ENCODE data around the gene CORIN. TPM values are rescaled to one million over a fixed set of nuclear protein-coding genes. Genes with fewer than 3 reads are reported as not detected.
"Not testable (repeated sequence)": the region's sequence is repeated elsewhere in the genome, so short reads cannot be mapped to it uniquely, and the experiment has no call there.

The CORIN gene
- total RNA-seq, 2 experiments from 2014 or later, result not detected

DNA sequence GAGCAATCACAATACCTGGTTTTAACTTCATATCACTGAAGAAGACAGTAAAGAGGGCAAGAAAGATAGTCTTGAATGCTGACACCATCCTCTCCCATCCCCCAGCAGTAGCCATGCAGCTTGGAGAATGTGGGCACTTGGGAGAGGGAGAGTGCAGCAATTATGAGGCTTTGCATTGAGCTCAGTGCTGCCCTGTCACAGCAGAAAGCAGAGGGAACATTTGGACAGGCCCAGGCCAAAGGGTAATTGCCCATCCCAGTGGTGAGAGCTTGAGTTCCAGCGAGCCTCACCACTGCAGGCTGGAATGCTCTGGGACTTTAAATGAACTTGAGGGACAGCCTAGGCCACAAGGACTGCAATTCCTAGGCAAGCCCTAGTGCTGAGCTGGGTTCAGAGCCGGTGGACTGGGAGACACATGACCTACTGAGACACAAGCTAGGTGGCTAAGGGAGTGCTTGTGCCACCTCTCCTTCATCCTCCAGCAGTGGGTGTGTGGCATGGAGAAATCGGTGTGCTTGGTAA lies 36.3 kb downstream of the CORIN start:
- POLR2A ChIA-PET, result interaction anchor here (0.6 kb wide), 1 partner anchor 622 kb away, joined by 4 read pairs; no protein-coding TSS in a partner anchor
- CTCF ChIA-PET, result no interaction called here
- Mint-ChIP-seq H3K4me1 (ENCODE audit: low read depth) (no peaks in the 10 kb centered on the region), H3K36me3 (ENCODE audit: low read depth) (no peaks in the 10 kb centered on the region), H3K27me3 (ENCODE audit: low read depth) (peaks cover 10% of the 10 kb centered on the region), H3K27ac (no peak overlapping the region), H3K9me3 (ENCODE audit: insufficient read depth) (no peaks in the 10 kb centered on the region), H3K4me3 (no peak overlapping the region)
- DNase-seq (no peak), ATAC-seq (no peak)

DNA sequence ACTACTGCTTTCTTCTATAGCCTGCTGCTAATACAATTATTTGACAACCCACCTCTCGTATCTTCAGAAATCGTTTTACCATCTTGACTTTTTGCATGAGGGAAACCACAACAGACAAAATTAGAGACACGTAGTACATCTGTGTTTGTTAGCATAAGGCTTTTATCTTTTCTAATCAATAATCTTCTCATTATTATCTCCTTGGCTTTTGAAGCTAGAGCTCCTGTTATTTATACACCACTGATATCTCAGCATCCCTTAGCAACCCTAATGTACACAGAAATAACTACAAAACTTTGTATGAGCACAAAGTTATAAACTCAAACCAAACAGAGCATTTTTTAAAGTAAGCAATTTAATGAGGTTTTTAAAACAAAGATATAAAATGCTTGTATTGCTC lies 39.7 kb downstream of the CORIN start:
- ChIA-PET POLR2A (no interaction called here), CTCF (no interaction called here)
- Mint-ChIP-seq H3K4me3 (no peak overlapping the region), H3K9me3 (ENCODE audit: insufficient read depth) (no peaks in the 10 kb centered on the region), H3K27me3 (ENCODE audit: low read depth) (peaks cover 13% of the 10 kb centered on the region), H3K4me1 (ENCODE audit: low read depth) (peaks cover 8% of the 10 kb centered on the region), H3K36me3 (ENCODE audit: low read depth) (no peaks in the 10 kb centered on the region), H3K27ac (no peak overlapping the region)
- DNase-seq (no peak), ATAC-seq (no peak)

DNA sequence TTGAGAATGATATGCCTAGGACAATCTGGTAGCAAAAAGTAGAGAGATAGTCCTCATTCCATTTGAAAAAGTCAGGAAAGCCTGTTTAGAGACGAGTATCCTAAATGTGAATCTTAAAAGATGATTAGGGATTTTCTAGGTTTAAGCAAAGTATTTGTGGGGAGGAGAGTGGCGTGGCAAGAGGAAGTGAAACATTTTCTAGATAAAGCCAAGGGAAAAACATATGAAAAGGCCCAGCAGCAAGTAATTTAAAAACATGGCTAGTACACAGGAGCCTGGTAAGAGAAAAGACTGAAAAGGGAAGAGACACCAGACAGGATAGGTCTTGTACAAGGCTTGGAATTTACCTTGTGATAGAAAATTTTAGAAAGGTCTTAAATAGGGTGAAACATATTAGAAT lies 45.9 kb downstream of the CORIN start:
- H3K27ac Mint-ChIP-seq, result no peak overlapping the region
- DNase-seq, result no peak
- H3K36me3 Mint-ChIP-seq (ENCODE audit: low read depth), result no peaks in the 10 kb centered on the region
- no peak for ATAC-seq
- H3K4me1 Mint-ChIP-seq (ENCODE audit: low read depth), result peaks cover 12% of the 10 kb centered on the region
- H3K27me3 Mint-ChIP-seq (ENCODE audit: low read depth), result peaks cover 14% of the 10 kb centered on the region
- POLR2A ChIA-PET, result no interaction called here
- CTCF ChIA-PET, result no interaction called here
- H3K4me3 Mint-ChIP-seq, result no peak overlapping the region
- H3K9me3 Mint-ChIP-seq (ENCODE audit: insufficient read depth), result no peaks in the 10 kb centered on the region

DNA sequence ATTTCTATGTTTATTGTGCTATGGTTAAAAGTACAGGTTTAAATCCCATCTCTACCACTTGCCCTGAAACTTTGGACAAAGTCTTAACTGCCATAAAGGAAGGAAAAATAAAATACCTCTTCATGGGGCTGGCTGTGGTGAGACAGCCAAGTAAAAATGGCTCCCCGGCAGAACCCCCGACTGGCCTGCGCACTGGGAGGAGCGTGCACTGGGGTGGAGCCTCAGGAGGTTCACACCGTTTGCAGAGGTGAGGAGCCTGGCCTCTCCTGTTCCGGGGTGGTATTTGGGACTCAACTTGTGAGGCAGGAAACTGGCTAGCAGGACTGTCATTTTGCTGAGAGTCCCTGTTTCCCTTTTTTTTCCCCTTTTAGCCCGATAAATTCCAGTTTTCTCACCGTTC lies 47.8 kb downstream of the CORIN start:
- Mint-ChIP-seq H3K9me3 (ENCODE audit: insufficient read depth) (no peaks in the 10 kb centered on the region), H3K27me3 (ENCODE audit: low read depth) (peaks cover 13% of the 10 kb centered on the region), H3K27ac (no peak overlapping the region), H3K36me3 (ENCODE audit: low read depth) (no peaks in the 10 kb centered on the region), H3K4me3 (no peak overlapping the region), H3K4me1 (ENCODE audit: low read depth) (peaks cover 12% of the 10 kb centered on the region)
- POLR2A ChIA-PET, result no interaction called here
- CTCF ChIA-PET, result interaction anchor here (2.1 kb wide), 1 partner anchor 47 kb away, joined by 6 read pairs; no protein-coding TSS in a partner anchor
- ATAC-seq, result no peak
- no peak for DNase-seq

DNA sequence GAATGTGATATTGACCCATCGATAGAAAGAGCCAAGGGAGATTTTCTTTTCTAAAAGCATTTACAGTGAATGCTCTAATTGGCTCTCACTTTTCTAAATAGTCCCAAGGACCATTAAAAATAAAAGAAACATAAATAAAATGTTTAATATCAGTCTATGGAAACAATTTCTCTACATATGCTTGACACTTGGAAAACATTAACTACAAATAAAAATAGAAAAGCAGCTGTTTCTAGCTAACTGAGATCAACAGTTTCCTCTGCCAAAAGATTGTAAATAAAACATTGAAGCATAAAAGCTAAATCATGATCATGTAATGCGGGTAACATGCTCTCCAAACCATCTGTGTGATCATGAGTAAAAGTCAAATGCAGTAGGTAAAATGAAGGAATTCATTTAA lies 49.7 kb downstream of the CORIN start:
- Mint-ChIP-seq H3K4me1 (ENCODE audit: low read depth) (peaks cover 4% of the 10 kb centered on the region), H3K36me3 (ENCODE audit: low read depth) (no peaks in the 10 kb centered on the region), H3K4me3 (no peak overlapping the region), H3K9me3 (ENCODE audit: insufficient read depth) (no peaks in the 10 kb centered on the region), H3K27me3 (ENCODE audit: low read depth) (peaks cover 14% of the 10 kb centered on the region), H3K27ac (no peak overlapping the region)
- ChIA-PET POLR2A (no interaction called here), CTCF (no interaction called here)
- ATAC-seq (no peak), DNase-seq (no peak)

DNA sequence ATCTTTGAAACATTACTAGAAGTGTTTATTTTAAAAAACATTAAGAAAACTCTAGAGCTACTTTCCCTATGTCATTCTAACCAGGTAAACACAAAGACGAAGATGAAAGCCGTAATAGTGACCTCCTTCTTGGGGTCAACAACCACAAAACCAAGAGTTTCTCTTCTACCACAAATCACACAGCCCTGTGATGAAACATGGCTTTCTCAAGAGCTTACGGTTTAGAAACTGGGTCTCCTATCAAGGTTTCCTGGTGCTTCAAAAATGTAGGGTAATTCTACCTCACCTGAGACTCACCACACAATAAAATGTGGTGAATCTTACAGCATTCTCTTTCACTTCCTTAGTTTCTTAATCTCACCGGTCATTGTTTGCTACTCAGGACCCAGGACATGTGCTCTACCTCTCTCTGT lies 50.9 kb downstream of the CORIN start:
- Mint-ChIP-seq H3K36me3 (ENCODE audit: low read depth) (no peaks in the 10 kb centered on the region), H3K27ac (no peak overlapping the region), H3K4me1 (ENCODE audit: low read depth) (peaks cover 3% of the 10 kb centered on the region), H3K4me3 (no peak overlapping the region), H3K27me3 (ENCODE audit: low read depth) (peaks cover 17% of the 10 kb centered on the region), H3K9me3 (ENCODE audit: insufficient read depth) (no peaks in the 10 kb centered on the region)
- DNase-seq (no peak), ATAC-seq (no peak)
- ChIA-PET CTCF (no interaction called here), POLR2A (no interaction called here)

DNA sequence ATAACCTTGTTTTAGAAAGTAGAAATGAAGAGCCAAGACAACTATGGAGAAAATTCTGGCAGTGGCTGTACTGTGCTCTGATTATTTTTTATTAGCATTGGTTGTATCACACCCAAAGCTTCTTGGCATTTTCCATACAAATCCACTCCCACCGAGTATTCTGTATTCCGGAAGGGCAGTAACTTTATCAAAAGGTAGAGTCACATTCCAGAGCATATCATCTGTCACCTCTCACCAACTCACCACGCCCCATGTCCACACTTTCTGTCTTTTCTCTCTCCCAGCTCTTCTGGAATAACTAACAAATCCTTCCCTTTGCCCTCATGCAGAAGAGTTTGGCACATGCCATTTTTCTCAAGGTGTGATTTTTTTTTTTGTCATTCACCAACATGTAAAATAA lies 52.7 kb downstream of the CORIN start:
- H3K9me3 Mint-ChIP-seq (ENCODE audit: insufficient read depth), result no peaks in the 10 kb centered on the region
- no peak overlapping the region for H3K27ac Mint-ChIP-seq
- H3K4me3 Mint-ChIP-seq, result no peak overlapping the region
- H3K27me3 Mint-ChIP-seq (ENCODE audit: low read depth), result peaks cover 21% of the 10 kb centered on the region
- peaks cover 3% of the 10 kb centered on the region for H3K4me1 Mint-ChIP-seq (ENCODE audit: low read depth)
- ChIA-PET POLR2A (no interaction called here), CTCF (no interaction called here)
- H3K36me3 Mint-ChIP-seq (ENCODE audit: low read depth), result no peaks in the 10 kb centered on the region
- no peak for DNase-seq
- no peak for ATAC-seq

DNA sequence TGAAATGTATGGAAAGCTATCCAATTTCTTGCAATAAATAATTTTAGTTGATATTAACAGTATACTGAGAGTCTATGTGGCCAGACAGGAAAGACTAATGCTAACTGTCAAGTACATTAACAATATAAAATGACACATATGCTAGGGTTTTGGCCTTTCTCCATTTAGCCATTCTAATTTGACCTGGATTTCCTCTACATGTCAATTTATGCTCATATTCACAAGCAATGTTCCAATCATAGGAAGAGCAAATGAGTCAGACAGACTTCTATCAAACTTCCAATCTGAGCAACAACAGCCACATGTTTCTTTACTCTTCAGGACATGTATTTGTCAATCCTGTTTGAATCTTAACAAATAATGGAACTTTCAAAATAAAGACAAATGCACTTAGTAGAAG lies 53.6 kb downstream of the CORIN start:
- CTCF ChIA-PET, result interaction anchor here (1.2 kb wide), 1 partner anchor 52 kb away, joined by 3 read pairs; no protein-coding TSS in a partner anchor
- no peak overlapping the region for H3K27ac Mint-ChIP-seq
- no peaks in the 10 kb centered on the region for H3K9me3 Mint-ChIP-seq (ENCODE audit: insufficient read depth)
- no peak overlapping the region for H3K4me3 Mint-ChIP-seq
- peaks cover 3% of the 10 kb centered on the region for H3K4me1 Mint-ChIP-seq (ENCODE audit: low read depth)
- peaks cover 21% of the 10 kb centered on the region for H3K27me3 Mint-ChIP-seq (ENCODE audit: low read depth)
- POLR2A ChIA-PET, result no interaction called here
- DNase-seq (no peak), ATAC-seq (no peak)
- no peaks in the 10 kb centered on the region for H3K36me3 Mint-ChIP-seq (ENCODE audit: low read depth)

DNA sequence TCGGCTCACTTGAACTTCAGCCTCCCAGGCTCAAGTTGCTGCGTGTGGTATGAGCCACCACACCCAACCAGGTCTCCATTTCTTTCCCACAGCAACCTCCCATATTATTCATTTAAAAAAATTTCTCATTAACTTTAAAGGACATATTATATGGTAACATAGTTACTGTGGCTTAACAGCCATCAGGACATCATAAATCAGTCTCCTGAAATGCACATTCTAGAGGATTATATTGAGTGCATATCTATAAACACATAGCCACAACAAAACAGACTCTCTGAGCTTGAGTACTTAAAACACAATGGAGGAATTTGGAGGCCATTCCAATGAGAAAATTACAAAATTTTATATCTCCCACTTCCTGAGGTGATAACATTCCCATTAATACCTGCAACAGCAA lies 61.5 kb downstream of the CORIN start:
- Mint-ChIP-seq H3K27me3 (ENCODE audit: low read depth) (peaks cover 4% of the 10 kb centered on the region), H3K36me3 (ENCODE audit: low read depth) (no peaks in the 10 kb centered on the region), H3K9me3 (ENCODE audit: insufficient read depth) (no peaks in the 10 kb centered on the region), H3K27ac (no peak overlapping the region), H3K4me1 (ENCODE audit: low read depth) (no peaks in the 10 kb centered on the region), H3K4me3 (no peak overlapping the region)
- POLR2A ChIA-PET, result no interaction called here
- DNase-seq (no peak), ATAC-seq (no peak)
- CTCF ChIA-PET, result no interaction called here

DNA sequence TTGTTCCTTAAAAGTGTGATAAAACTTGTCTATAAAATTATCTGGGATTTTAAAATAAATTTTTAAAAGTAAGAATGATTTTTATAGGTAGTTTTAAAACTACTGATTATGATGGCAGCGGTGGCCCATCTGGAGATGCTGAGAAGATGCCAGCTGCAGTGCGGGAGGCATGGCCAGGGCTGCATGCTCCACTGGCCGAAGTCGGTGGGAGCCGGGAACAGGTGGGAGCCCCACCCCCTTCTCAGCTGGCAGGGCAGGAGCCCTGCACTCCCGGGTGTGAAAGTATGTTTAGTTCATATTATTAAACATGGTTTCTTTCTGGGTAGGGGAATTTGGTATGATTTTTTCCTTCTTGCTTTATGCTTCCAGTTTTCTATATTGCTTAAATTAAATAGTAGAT lies 63.8 kb downstream of the CORIN start:
- no peaks in the 10 kb centered on the region for H3K9me3 Mint-ChIP-seq (ENCODE audit: insufficient read depth)
- no peak overlapping the region for H3K27ac Mint-ChIP-seq
- no peaks in the 10 kb centered on the region for H3K36me3 Mint-ChIP-seq (ENCODE audit: low read depth)

DNA sequence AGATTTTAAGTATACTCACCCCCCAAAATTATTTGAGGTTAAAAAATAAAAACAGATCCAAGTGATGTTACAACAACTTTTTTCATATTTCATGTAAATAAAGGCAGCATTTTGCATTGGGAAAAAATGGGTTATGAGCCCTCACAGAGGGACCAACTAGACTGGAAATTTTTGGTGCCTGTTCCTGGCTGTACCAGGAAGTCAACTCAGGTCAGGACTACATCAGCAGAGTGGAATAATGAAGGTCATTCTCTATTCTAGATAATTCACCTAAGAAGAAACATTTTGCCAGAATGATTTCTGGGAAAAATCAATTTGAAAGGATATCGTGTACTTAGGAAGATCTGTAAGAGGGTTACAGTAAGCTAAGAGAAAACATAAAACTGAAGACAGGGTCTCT lies 66.8 kb downstream of the CORIN start:
- Mint-ChIP-seq H3K27me3 (ENCODE audit: low read depth) (peaks cover 8% of the 10 kb centered on the region), H3K36me3 (ENCODE audit: low read depth) (no peaks in the 10 kb centered on the region), H3K27ac (no peak overlapping the region), H3K4me3 (no peak overlapping the region), H3K9me3 (ENCODE audit: insufficient read depth) (no peaks in the 10 kb centered on the region), H3K4me1 (ENCODE audit: low read depth) (no peaks in the 10 kb centered on the region)
- ChIA-PET POLR2A (no interaction called here), CTCF (no interaction called here)
- ATAC-seq (no peak), DNase-seq (no peak)

More for the DNA sequence above, 63.8 kb downstream of the CORIN start:
- H3K4me3 Mint-ChIP-seq, result no peak overlapping the region
- ATAC-seq (no peak), DNase-seq (no peak)
- no peaks in the 10 kb centered on the region for H3K4me1 Mint-ChIP-seq (ENCODE audit: low read depth)
- POLR2A ChIA-PET, result no interaction called here
- peaks cover 5% of the 10 kb centered on the region for H3K27me3 Mint-ChIP-seq (ENCODE audit: low read depth)
- CTCF ChIA-PET, result no interaction called here

DNA sequence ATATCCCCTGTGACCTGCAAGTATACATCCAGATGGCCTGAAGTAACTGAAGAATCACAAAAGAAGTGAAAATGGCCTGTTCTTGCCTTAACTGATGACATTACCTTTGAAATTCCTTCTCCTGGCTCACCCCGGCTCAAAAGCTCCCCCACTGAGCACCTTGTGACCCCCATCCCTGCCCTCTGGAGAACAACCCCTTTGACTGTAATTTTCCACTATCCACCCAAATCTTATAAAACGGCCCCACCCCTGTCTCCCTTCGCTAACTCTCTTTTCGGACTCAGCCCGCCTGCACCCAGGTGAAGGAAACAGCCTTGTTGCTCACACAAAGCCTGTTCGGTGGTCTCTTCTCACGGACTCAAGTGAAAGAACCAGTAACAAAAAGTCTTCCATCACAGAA lies 69.9 kb downstream of the CORIN start:
- ATAC-seq; H3K27me3 Mint-ChIP-seq (ENCODE audit: low read depth); H3K9me3 Mint-ChIP-seq (ENCODE audit: insufficient read depth); H3K36me3 Mint-ChIP-seq (ENCODE audit: low read depth); CTCF ChIA-PET; H3K4me3 Mint-ChIP-seq; DNase-seq; POLR2A ChIA-PET; H3K27ac Mint-ChIP-seq; H3K4me1 Mint-ChIP-seq (ENCODE audit: low read depth): not testable (repeated sequence)

DNA sequence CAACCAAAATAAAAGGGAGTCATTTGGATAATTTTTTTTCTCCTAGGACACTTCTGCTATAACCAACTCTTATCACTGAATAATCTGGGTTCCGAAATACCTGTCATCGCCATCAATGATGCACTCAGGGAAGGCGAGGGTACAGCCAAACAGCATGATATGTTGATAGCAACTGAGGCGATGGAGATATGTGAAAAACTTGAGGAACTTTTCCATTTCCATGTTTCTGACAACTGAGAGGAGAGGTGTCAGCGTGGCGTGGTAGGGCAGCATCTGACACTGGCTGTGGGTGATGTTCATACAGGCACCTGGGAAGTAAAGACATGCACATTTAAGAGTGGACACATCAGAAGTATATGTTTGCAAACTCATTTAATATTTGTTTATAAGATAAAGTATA lies 74.6 kb downstream of the CORIN start:
- no peaks in the 10 kb centered on the region for H3K9me3 Mint-ChIP-seq (ENCODE audit: insufficient read depth)
- ChIA-PET POLR2A (no interaction called here), CTCF (no interaction called here)
- ATAC-seq, result no peak
- no peak overlapping the region for H3K4me3 Mint-ChIP-seq
- H3K27ac Mint-ChIP-seq, result no peak overlapping the region
- DNase-seq, result no peak
- H3K36me3 Mint-ChIP-seq (ENCODE audit: low read depth), result no peaks in the 10 kb centered on the region
- no peaks in the 10 kb centered on the region for H3K4me1 Mint-ChIP-seq (ENCODE audit: low read depth)
- peaks cover 2% of the 10 kb centered on the region for H3K27me3 Mint-ChIP-seq (ENCODE audit: low read depth)

All from activated CD8-positive, alpha-beta T cell treated with anti-CD3 and anti-CD28 coated beads, Interleukin-2, amount 10 ng/mL, durations not matched to agents 7 days and 5 days (primary cell).